ENCODE data around the gene MRGPRX4.

The MRGPRX4 gene

DNA sequence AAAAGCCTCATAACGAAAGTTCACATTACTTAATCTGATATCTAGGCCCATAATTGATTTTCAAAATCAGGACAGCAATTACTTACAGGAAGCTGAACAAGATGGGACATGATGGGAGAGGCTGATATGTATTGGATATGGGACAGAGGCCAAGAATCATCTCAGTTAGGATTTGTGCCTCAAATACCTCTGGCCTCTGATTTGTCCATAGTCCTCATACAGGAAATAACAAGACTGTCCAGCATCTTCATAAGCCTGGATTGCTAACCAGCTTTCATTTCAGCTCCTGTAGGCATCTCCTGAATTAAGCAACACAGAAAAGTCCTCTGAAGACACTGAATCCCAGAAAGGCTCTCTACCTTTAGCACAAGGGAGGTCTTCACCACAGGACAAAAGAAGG lies 4.3 kb upstream of the MRGPRX4 start:
- no peak overlapping the region for H3K27ac ChIP-seq (ENCODE audit: low read depth, low read length, poor library complexity, severe bottlenecking)
- H3K27me3 ChIP-seq (ENCODE audit: insufficient read depth, low read length) = no peaks in the 10 kb centered on the region
- no peaks in the 10 kb centered on the region for H3K9me3 ChIP-seq (ENCODE audit: low read length)
- peaks cover 1% of the 10 kb centered on the region for H3K4me1 ChIP-seq (ENCODE audit: insufficient read depth, low read length, severe bottlenecking)
- no peak overlapping the region for H3K4me2 ChIP-seq (ENCODE audit: low read length)
- no peak overlapping the region for H3K9ac ChIP-seq (ENCODE audit: low read length)
- H3F3A ChIP-seq (ENCODE audit: insufficient read depth, low read length) = no peaks in the 10 kb centered on the region
- H4K20me1 ChIP-seq (ENCODE audit: insufficient read depth, low read length) = no peaks in the 10 kb centered on the region
- no peak overlapping the region for H3K4me3 ChIP-seq (ENCODE audit: low read depth, low read length, poor library complexity, severe bottlenecking)
- H2AFZ ChIP-seq (ENCODE audit: low read length) = no peak overlapping the region
- no peaks in the 10 kb centered on the region for H3K36me3 ChIP-seq (ENCODE audit: insufficient read depth, low read length)
- H3K79me2 ChIP-seq (ENCODE audit: insufficient read depth, low read length) = no peaks in the 10 kb centered on the region
- TF ChIP-seq, protein P1, sequence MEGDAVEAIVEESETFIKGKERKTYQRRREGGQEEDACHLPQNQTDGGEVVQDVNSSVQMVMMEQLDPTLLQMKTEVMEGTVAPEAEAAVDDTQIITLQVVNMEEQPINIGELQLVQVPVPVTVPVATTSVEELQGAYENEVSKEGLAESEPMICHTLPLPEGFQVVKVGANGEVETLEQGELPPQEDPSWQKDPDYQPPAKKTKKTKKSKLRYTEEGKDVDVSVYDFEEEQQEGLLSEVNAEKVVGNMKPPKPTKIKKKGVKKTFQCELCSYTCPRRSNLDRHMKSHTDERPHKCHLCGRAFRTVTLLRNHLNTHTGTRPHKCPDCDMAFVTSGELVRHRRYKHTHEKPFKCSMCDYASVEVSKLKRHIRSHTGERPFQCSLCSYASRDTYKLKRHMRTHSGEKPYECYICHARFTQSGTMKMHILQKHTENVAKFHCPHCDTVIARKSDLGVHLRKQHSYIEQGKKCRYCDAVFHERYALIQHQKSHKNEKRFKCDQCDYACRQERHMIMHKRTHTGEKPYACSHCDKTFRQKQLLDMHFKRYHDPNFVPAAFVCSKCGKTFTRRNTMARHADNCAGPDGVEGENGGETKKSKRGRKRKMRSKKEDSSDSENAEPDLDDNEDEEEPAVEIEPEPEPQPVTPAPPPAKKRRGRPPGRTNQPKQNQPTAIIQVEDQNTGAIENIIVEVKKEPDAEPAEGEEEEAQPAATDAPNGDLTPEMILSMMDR (IDR thresholded peaks at IDR 0.05; ENCODE audit: low read length) = no peak
- no peak for TF ChIP-seq EZH2 (IDR thresholded peaks at IDR 0.05; ENCODE audit: borderline replicate concordance, low read length)
- no peaks in the 10 kb centered on the region for H3K9me2 ChIP-seq (ENCODE audit: low read depth, low read length)

DNA sequence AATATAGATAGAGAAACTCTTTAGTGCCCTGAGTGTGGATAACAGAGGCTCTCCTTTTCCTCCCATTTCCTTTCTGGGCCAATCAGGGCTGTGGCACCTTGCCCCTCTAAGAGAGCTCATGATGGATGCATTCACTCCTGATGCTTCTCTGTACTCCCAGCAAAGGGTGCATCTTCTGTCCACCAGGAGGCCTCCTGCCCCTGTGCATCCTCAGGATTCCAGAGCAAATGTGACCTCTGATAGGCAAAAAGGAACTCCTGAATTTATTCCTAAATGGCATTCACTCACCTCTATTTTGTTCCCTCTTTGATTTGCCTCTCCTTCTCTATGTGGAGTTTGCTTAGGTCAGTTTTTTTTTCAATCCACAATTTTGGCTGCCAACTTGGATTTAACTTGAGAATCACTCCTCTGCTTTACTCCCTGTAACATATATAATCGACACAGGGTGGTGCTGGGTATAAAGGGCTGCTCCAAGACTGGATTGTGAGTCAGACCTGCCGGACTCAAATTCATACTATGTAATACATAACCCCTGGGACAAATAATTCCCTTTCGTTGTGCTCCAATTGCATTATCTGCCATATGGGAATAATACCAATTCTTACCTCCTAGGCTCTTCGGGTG lies 1.1 kb upstream of the MRGPRX4 start:
- Histone ChIP-seq H3K4me3 (ENCODE audit: low read depth, low read length, poor library complexity, severe bottlenecking) (no peak overlapping the region), H3K27me3 (ENCODE audit: insufficient read depth, low read length) (no peaks in the 10 kb centered on the region), H2AFZ (ENCODE audit: low read length) (no peak overlapping the region), H3K9ac (ENCODE audit: low read length) (no peak overlapping the region), H3K4me2 (ENCODE audit: low read length) (no peak overlapping the region), H3K9me3 (ENCODE audit: low read length) (no peaks in the 10 kb centered on the region), H3K79me2 (ENCODE audit: insufficient read depth, low read length) (no peaks in the 10 kb centered on the region), H3K9me2 (ENCODE audit: low read depth, low read length) (no peaks in the 10 kb centered on the region), H3F3A (ENCODE audit: insufficient read depth, low read length) (no peaks in the 10 kb centered on the region), H4K20me1 (ENCODE audit: insufficient read depth, low read length) (no peaks in the 10 kb centered on the region), H3K4me1 (ENCODE audit: insufficient read depth, low read length, severe bottlenecking) (peaks cover 6% of the 10 kb centered on the region), H3K36me3 (ENCODE audit: insufficient read depth, low read length) (no peaks in the 10 kb centered on the region), H3K27ac (ENCODE audit: low read depth, low read length, poor library complexity, severe bottlenecking) (no peak overlapping the region)
- TF ChIP-seq, protein P1 (IDR thresholded peaks at IDR 0.05; ENCODE audit: low read length) = peak; percentile 45; the same call in 1 of the 2 replicates
- TF ChIP-seq EZH2 (IDR thresholded peaks at IDR 0.05; ENCODE audit: borderline replicate concordance, low read length) = no peak

DNA sequence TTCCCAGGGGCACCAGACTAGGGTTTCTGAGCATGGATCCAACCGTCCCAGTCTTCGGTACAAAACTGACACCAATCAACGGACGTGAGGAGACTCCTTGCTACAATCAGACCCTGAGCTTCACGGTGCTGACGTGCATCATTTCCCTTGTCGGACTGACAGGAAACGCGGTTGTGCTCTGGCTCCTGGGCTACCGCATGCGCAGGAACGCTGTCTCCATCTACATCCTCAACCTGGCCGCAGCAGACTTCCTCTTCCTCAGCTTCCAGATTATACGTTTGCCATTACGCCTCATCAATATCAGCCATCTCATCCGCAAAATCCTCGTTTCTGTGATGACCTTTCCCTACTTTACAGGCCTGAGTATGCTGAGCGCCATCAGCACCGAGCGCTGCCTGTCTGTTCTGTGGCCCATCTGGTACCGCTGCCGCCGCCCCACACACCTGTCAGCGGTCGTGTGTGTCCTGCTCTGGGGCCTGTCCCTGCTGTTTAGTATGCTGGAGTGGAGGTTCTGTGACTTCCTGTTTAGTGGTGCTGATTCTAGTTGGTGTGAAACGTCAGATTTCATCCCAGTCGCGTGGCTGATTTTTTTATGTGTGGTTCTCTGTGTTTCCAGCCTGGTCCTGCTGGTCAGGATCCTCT lies 709 bp downstream of the MRGPRX4 start:
- no peak for TF ChIP-seq EZH2 (IDR thresholded peaks at IDR 0.05; ENCODE audit: borderline replicate concordance, low read length)
- TF ChIP-seq, protein P1 (IDR thresholded peaks at IDR 0.05; ENCODE audit: low read length) = no peak
- Histone ChIP-seq H3K27me3 (ENCODE audit: insufficient read depth, low read length) (no peaks in the 10 kb centered on the region), H3K4me1 (ENCODE audit: insufficient read depth, low read length, severe bottlenecking) (peaks cover 6% of the 10 kb centered on the region), H3K9ac (ENCODE audit: low read length) (no peak overlapping the region; the same call in 1 of the 2 replicates), H3K9me3 (ENCODE audit: low read length) (no peaks in the 10 kb centered on the region), H3K4me2 (ENCODE audit: low read length) (peak overlapping the region; percentile 56), H3K36me3 (ENCODE audit: insufficient read depth, low read length) (no peaks in the 10 kb centered on the region), H3K4me3 (ENCODE audit: low read depth, low read length, poor library complexity, severe bottlenecking) (peak overlapping the region; percentile 45), H3K9me2 (ENCODE audit: low read depth, low read length) (no peaks in the 10 kb centered on the region), H3K27ac (ENCODE audit: low read depth, low read length, poor library complexity, severe bottlenecking) (no peak overlapping the region), H3F3A (ENCODE audit: insufficient read depth, low read length) (no peaks in the 10 kb centered on the region), H3K79me2 (ENCODE audit: insufficient read depth, low read length) (no peaks in the 10 kb centered on the region), H4K20me1 (ENCODE audit: insufficient read depth, low read length) (no peaks in the 10 kb centered on the region), H2AFZ (ENCODE audit: low read length) (no peak overlapping the region)

Data from OCI-LY1 (cell line).